Adrenal gland (tissue), 12 donors: ENCODE results near the gene ST8SIA6. TPM values are rescaled to one million over a fixed set of nuclear protein-coding genes. Genes with fewer than 3 reads are reported as not detected.

Experiments used
- DNase-seq, 7 donors: peaks; one replicate each; pipeline ENCODE4 v3.0.0-alpha.2; 2019 to 2020
- H3K27ac ChIP-seq, 5 donors: fragments of 200-600 bp; sonication (generic) in 4 of 5; 1 replicate in 3 of 5; 2 replicates in 2 of 5; pipeline versions ENCODE4 v1.5.1 to v1.8.0; 2016 to 2020; ENCODE audit warnings: mild to moderate bottlenecking in 1 of 5
- H3K27me3 ChIP-seq: fragments of 200-600 bp; 2 replicates; pipeline ENCODE4 v1.8.0; 2021
- H3K36me3 ChIP-seq, 2 donors: fragments of 200-600 bp; replicated peaks in 1 of 2; 1 replicate in 1 of 2; 2 replicates in 1 of 2; pipeline versions ENCODE4 v1.5.1 to v1.8.0; 2018 to 2022
- H3K4me1 ChIP-seq, 2 donors: fragments of 200-600 bp; replicated peaks in 1 of 2; 1 replicate in 1 of 2; 2 replicates in 1 of 2; pipeline versions ENCODE4 v1.5.1 to v1.8.0; 2018 to 2021
- H3K4me3 ChIP-seq, 4 donors: fragments of 200-600 bp; sonication (generic) in 3 of 4; one replicate each; pipeline ENCODE4 v1.5.1; 2016 to 2018
- H3K9me3 ChIP-seq, 3 donors: fragments of 200-600 bp; sonication (generic) in 1 of 3; replicated peaks in 1 of 3; 1 replicate in 2 of 3; 2 replicates in 1 of 3; pipeline versions ENCODE4 v1.5.1 to v1.8.0; 2016 to 2021
- POLR2A ChIP-seq, 2 donors: fragments of 450-650 bp; IDR thresholded peaks; one replicate each; pipeline ENCODE4 v1.6.1; 2017; ENCODE audit warnings: antibody characterized with exemption in 2 of 2, mild to moderate bottlenecking in 2 of 2, moderate library complexity in 1 of 2
- WGBS, 4 donors: extraction: QIAGEN DNeasy Blood & Tissue Kit in 2 of 4; methylation state at CpG; one replicate each; pipeline versions ENCODE4 v1.1.5 to v1.1.7; 2013 to 2017; 5-methylcytosine and 5-hydroxymethylcytosine counted together
- intact Hi-C, 2 donors: fragments of 100-400 bp; cut with DNase I; formaldehyde crosslinking; loops; one replicate each; pipeline versions ENCODE4 v1.14.1 to v1.15.0; 2022 to 2023
- polyA plus RNA-seq, 3 donors: library from polyadenylated mRNA; stranded (reverse); fragments of 200-250 nt in 2 of 3; fragments of 350-450 nt in 1 of 3; fragmentation: Illumina TruSeq in 1 of 3; extraction: RNeasy Lipid Tissue Mini Kit (QIAGEN cat#74804) in 1 of 3; gene quantifications; one replicate each; pipeline ENCODE4 v1.2.3, GENCODE V29; 2013 to 2014
- total RNA-seq, 9 donors: library from RNA; depleted of rRNA in 4 of 9; stranded (reverse); fragments of >200 nt in 4 of 9; fragments of 120-200 nt in 1 of 9; fragmentation: NEBNext Ultra II Directional in 1 of 9; extraction: Animal tissue kit (Norgen Biotek cat#: 25700) in 1 of 9; gene quantifications; one replicate each; pipeline versions ENCODE4 v1.1.0 to v1.2.4, GENCODE V29; 2013 to 2023
- TF ChIP-seq, protein P1 (sequence below), 6 experiments: fragments of 450-650 bp in 4 of 6; fragments of 200-600 bp in 2 of 6; sonication (generic) in 1 of 6; IDR thresholded peaks; 1 replicate in 5 of 6; 2 replicates in 1 of 6; pipeline versions ENCODE4 v1.5.1 to v1.8.0; 2016 to 2021; ENCODE audit warnings: antibody characterized with exemption in 6 of 6, mild to moderate bottlenecking in 2 of 6, moderate library complexity in 1 of 6
- donor health status: healthy with polysubstance abuse.
- donor health status: Bipolar disorder and iron deficiency.
- donor health status: DM: yes; HTN: yes; CAD: no.
- donor health status: DM: no; HTN: no; CAD: no.
- donor health status: DM: no; HTN: no; CAD: no.
- donor health status: DM: yes; HTN: yes; CAD: no.

The ST8SIA6 gene
- total and polyA plus RNA-seq, 12 donors: 0.13 to 3.4 (median 0.54) TPM; not detected in 1

DNA sequence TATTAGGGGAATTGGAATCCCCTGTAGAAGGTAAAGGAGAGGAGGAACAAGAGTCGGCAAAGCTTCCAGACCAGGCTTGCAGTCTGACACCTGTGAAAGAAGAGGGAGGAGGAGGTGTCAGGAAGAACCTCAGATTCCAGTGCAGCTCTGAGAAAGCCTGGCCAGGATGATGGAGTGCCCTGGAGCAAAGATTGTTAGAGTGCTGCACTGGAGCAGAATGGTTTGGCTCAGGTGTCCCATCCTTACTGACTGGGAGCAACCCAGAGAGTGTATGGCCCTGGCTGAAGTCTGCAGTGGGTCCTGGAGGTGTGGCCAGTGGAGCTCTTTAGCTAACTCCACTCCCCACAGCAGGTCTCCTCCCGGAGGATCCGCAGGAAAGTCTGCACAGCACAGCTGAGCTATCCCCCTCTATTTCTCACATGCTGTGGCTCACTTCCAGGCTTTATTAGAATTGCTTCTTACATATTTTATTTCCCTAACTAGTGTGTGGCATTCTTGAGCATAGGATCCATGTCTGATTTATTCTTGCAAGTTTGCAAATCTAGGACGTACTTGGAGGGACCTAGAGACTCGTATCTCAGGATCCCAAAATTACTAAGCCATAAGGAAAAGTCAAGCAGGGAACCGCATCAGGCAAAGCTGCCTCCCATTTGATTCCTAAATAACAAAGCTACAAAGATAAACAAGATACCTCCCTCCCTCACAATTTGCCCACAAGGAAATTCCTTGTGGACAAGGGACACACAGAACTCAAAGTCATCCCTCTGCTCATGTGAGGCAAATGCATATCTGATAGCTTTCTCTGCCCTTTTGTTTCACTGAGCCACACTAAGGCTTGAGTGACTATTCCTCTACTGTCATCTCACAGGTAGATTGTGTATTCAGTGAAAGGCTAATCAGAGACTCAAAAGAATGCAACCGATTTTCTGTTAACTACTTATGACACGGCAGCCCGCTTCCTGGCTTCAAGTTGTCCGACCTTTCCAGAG lies 167.5 kb downstream of the ST8SIA6 start:
- no peak overlapping the region for H3K27ac ChIP-seq
- 59 to 66% (median 63%) methylated on average over 9 to 10 of the region's 10 CpGs for WGBS, 4 donors

DNA sequence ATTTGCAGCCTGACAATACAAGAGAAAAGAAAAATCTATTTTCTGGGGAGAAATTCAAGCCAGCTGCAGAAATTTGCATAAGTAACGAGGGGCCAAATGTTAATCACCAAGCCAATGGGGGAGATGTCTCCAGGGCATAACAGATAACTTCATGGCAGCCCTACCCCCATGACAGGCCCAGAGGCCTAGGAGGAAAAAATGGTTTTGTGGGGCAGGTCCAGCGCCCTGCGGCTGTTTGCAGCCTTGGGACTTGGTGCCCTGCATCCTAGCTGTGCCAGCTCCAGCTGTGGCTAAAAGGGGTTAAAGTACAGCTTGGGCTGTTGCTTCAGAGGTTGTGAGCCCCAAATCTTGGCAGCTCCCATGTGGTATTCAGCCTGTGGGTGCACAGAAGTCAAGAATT lies 172.1 kb downstream of the ST8SIA6 start:
- no peak overlapping the region for H3K27ac ChIP-seq
- intact Hi-C loops: no loop called here
- peaks cover 0 to 4% (median 0%) of the 10 kb centered on the region in 3 donors for H3K9me3 ChIP-seq
- H3K27me3 ChIP-seq: no peaks in the 10 kb centered on the region
- no peaks in the 10 kb centered on the region for H3K4me1 ChIP-seq
- TF ChIP-seq, protein P1, sequence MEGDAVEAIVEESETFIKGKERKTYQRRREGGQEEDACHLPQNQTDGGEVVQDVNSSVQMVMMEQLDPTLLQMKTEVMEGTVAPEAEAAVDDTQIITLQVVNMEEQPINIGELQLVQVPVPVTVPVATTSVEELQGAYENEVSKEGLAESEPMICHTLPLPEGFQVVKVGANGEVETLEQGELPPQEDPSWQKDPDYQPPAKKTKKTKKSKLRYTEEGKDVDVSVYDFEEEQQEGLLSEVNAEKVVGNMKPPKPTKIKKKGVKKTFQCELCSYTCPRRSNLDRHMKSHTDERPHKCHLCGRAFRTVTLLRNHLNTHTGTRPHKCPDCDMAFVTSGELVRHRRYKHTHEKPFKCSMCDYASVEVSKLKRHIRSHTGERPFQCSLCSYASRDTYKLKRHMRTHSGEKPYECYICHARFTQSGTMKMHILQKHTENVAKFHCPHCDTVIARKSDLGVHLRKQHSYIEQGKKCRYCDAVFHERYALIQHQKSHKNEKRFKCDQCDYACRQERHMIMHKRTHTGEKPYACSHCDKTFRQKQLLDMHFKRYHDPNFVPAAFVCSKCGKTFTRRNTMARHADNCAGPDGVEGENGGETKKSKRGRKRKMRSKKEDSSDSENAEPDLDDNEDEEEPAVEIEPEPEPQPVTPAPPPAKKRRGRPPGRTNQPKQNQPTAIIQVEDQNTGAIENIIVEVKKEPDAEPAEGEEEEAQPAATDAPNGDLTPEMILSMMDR (IDR thresholded peaks at IDR 0.05): no peak
- no peak for TF ChIP-seq POLR2A (IDR thresholded peaks at IDR 0.05)
- no peak overlapping the region for H3K4me3 ChIP-seq
- H3K36me3 ChIP-seq: no peaks in the 10 kb centered on the region
- 75 to 88% (median 85%) methylated on average over 3 of the region's 3 CpGs for whole genome bisulfite sequencing, 4 donors
- no peak for DNase-seq

More for the DNA sequence above, 167.5 kb downstream of the ST8SIA6 start:
- no peaks in the 10 kb centered on the region for H3K4me1 ChIP-seq
- H3K4me3 ChIP-seq: no peak overlapping the region
- TF ChIP-seq, protein P1 (IDR thresholded peaks at IDR 0.05): no peak
- no peak for TF ChIP-seq POLR2A (IDR thresholded peaks at IDR 0.05)
- no peaks in the 10 kb centered on the region for H3K9me3 ChIP-seq
- DNase-seq: no peak
- no peaks in the 10 kb centered on the region for H3K27me3 ChIP-seq
- intact Hi-C loops: no loop called here
- H3K36me3 ChIP-seq: no peaks in the 10 kb centered on the region

DNA sequence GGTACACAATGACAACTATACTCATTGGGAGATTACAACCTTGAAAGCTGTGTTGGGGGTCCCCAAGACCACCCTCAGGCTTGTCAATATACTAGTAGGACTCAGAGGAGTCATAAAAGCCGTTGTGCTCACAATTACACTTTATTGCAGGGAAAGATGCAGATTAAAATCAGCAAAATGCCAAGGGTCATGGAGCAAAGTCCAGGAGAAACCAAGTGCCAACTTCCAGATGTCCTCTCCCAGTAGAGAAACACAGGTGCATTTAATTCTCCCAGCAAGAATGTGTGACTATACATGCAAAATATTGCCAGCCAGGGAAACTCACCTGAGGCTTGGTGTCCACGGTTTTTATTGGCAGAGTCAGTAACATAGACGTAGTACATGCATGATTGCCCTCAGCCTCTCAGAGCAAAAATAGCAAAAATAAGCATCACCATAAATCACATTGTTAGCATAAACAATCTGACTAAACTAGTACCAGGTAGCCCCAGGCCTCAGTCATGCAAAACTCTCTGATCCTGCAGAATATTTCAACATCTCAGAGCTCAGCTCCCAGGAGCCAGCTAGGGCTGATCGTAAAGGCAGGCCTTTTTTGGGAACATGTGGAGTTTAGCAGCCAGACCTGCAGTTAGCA lies 175.7 kb downstream of the ST8SIA6 start:
- no peak overlapping the region for H3K27ac ChIP-seq
- H3K36me3 ChIP-seq: no peaks in the 10 kb centered on the region
- intact Hi-C loops: loop anchor here in 1 of 2 donors (10.0 kb wide), 1 partner anchor 1144 kb away; no protein-coding TSS in a partner anchor
- TF ChIP-seq, protein P1 (IDR thresholded peaks at IDR 0.05): no peak
- no peak for TF ChIP-seq POLR2A (IDR thresholded peaks at IDR 0.05)
- H3K4me3 ChIP-seq: no peak overlapping the region
- H3K27me3 ChIP-seq: no peaks in the 10 kb centered on the region
- H3K4me1 ChIP-seq: no peaks in the 10 kb centered on the region
- no peak for DNase-seq
- 71 to 76% (median 72%) methylated on average over 4 of the region's 4 CpGs for WGBS, 4 donors
- H3K9me3 ChIP-seq: peaks cover 0 to 4% (median 0%) of the 10 kb centered on the region in 3 donors

DNA sequence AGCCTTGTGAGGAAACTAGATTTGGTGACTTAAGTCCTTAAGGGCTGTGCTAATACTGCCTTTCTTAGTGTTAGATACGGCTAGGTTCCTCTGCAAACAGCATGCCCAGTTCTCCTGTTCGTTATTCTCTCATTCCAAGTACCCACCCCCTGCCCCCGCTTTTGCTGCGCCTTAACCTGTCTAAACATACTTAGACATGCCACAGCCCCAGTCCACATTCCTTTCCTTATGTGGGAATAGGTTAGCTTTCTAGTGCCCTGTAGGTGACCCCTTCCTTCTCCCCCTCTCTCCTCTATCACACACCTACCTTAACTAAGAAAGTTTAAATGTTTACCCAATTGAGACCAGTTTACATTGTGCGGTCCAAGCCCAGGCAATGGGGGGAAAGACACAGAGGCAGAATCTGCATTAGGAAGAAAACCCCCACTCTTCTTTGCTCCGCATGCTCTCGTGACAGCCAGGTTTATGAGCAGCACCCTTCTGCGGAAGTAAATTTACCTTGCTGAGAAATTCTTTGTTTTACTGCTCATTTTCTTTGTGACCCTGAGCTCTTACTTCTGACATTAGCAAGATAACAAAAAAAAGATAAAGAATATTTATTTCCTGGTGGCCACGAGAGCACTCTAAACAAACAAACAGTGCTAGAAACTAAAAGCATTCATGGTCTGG lies 177.5 kb downstream of the ST8SIA6 start:
- no peak overlapping the region for H3K4me3 ChIP-seq
- 77 to 83% (median 81%) methylated on average over 9 of the region's 9 CpGs for WGBS, 4 donors
- H3K9me3 ChIP-seq: peaks cover 0 to 4% (median 0%) of the 10 kb centered on the region in 3 donors
- no peaks in the 10 kb centered on the region for H3K4me1 ChIP-seq
- H3K27me3 ChIP-seq: no peaks in the 10 kb centered on the region
- H3K36me3 ChIP-seq: no peaks in the 10 kb centered on the region
- no peak for DNase-seq
- intact Hi-C loops: loop anchor here in 1 of 2 donors (10.0 kb wide), 1 partner anchor 1142 kb away; no protein-coding TSS in a partner anchor
- no peak overlapping the region for H3K27ac ChIP-seq
- TF ChIP-seq, protein P1 (IDR thresholded peaks at IDR 0.05): no peak
- TF ChIP-seq POLR2A (IDR thresholded peaks at IDR 0.05): no peak
